H9 (cell line): Measurements from ENCODE around the gene GDI1. TPM values are rescaled to one million over a fixed set of nuclear protein-coding genes. Genes with fewer than 3 reads are reported as not detected.

Source experiments
- DNase-seq: peaks from one replicate; pipeline ENCODE4 v3.0.0-alpha.2; 2017
- H2AFZ ChIP-seq: one replicate; pipeline ENCODE4 v1.6.1; 2013; ENCODE audit warnings: mild to moderate bottlenecking, low read length, control low read depth, moderate library complexity
- H2AK5ac ChIP-seq: 2 replicates; pipeline ENCODE4 v1.6.1; 2013; ENCODE audit warnings: low read length, control low read depth, mixed read lengths; ENCODE audit not compliant: insufficient read length
- H2BK120ac ChIP-seq: one replicate; pipeline ENCODE4 v1.6.1; 2013; ENCODE audit warnings: low read depth, mild to moderate bottlenecking, low read length, control low read depth, inconsistent platforms; ENCODE audit not compliant: poor library complexity, severe bottlenecking
- H2BK12ac ChIP-seq: 2 replicates; pipeline ENCODE4 v1.6.1; 2013; ENCODE audit warnings: low read length, control low read depth, mixed read lengths, low read depth; ENCODE audit not compliant: insufficient read length
- H2BK15ac ChIP-seq: 2 replicates; pipeline ENCODE4 v1.6.1; 2013; ENCODE audit warnings: low read depth, low read length, control low read depth
- H2BK20ac ChIP-seq: one replicate; pipeline ENCODE4 v1.6.1; 2013; ENCODE audit warnings: low read depth, mild to moderate bottlenecking, low read length, control low read depth, inconsistent platforms; ENCODE audit not compliant: poor library complexity, severe bottlenecking
- H2BK5ac ChIP-seq: 2 replicates; pipeline ENCODE4 v1.6.1; 2013; ENCODE audit warnings: low read length, control low read depth, mixed read lengths; ENCODE audit not compliant: insufficient read length
- H3K14ac ChIP-seq: 2 replicates; pipeline ENCODE4 v1.6.1; 2013; ENCODE audit warnings: low read length, control low read depth; ENCODE audit not compliant: insufficient read depth
- H3K18ac ChIP-seq: 2 replicates; pipeline ENCODE4 v1.6.1; 2013; ENCODE audit warnings: low read depth, mild to moderate bottlenecking, mixed read lengths, low read length, control low read depth; ENCODE audit not compliant: insufficient read length
- H3K23ac ChIP-seq: 2 replicates; pipeline ENCODE4 v1.6.1; 2013; ENCODE audit warnings: low read length, control low read depth, mixed read lengths, low read depth; ENCODE audit not compliant: insufficient read length
- H3K23me2 ChIP-seq: 2 replicates; pipeline ENCODE4 v1.6.1; 2013; ENCODE audit warnings: low read depth, mild to moderate bottlenecking, mixed read lengths, low read length, control low read depth; ENCODE audit not compliant: insufficient read length, poor library complexity, severe bottlenecking
- H3K27ac ChIP-seq: 2 replicates; pipeline ENCODE4 v1.5.1; 2013; ENCODE audit warnings: low read length, control low read depth, mixed read lengths, low read depth; ENCODE audit not compliant: insufficient read length
- H3K27me3 ChIP-seq: 2 replicates; pipeline ENCODE4 v1.6.1; 2013; ENCODE audit warnings: low read length, control low read depth, inconsistent platforms; ENCODE audit not compliant: insufficient read depth
- H3K4ac ChIP-seq: 2 replicates; pipeline ENCODE4 v1.6.1; 2013; ENCODE audit warnings: low read depth, mild to moderate bottlenecking, control low read depth, inconsistent platforms, low read length, moderate library complexity
- H3K4me1 ChIP-seq: 2 replicates; pipeline ENCODE4 v1.6.1; 2013; ENCODE audit warnings: low read length, control low read depth, inconsistent platforms; ENCODE audit not compliant: insufficient read depth
- H3K4me2 ChIP-seq: 2 replicates; pipeline ENCODE4 v1.6.1; 2013; ENCODE audit warnings: low read length, control low read depth, mixed read lengths; ENCODE audit not compliant: insufficient read length, insufficient read depth
- H3K56ac ChIP-seq: 2 replicates; pipeline ENCODE4 v1.6.1; 2013; ENCODE audit warnings: low read depth, mild to moderate bottlenecking, mixed read lengths, low read length, control low read depth; ENCODE audit not compliant: insufficient read length
- H3K79me1 ChIP-seq: 2 replicates; pipeline ENCODE4 v1.6.1; 2013; ENCODE audit warnings: low read depth, mild to moderate bottlenecking, moderate library complexity, low read length, control low read depth, inconsistent platforms; ENCODE audit not compliant: insufficient read depth, poor library complexity, severe bottlenecking
- H3K79me2 ChIP-seq: 2 replicates; pipeline ENCODE4 v1.6.1; 2013; ENCODE audit warnings: low read length, control low read depth, inconsistent platforms; ENCODE audit not compliant: insufficient read depth
- H3K9ac ChIP-seq: 2 replicates; pipeline ENCODE4 v1.6.1; 2013; ENCODE audit warnings: low read length, control low read depth, mixed read lengths; ENCODE audit not compliant: insufficient read length; ENCODE audit errors: extremely low read depth
- H3K9me3 ChIP-seq: one replicate; pipeline ENCODE4 v1.6.1; 2013; ENCODE audit warnings: low read depth, low read length, inconsistent platforms; ENCODE audit not compliant: control insufficient read depth
- H3T11ph ChIP-seq: one replicate; pipeline ENCODE4 v1.6.1; 2013; ENCODE audit warnings: mild to moderate bottlenecking, low read length, control low read depth, inconsistent platforms
- H4K20me1 ChIP-seq: one replicate; pipeline ENCODE4 v1.6.1; 2013; ENCODE audit not compliant: control insufficient read depth, insufficient read length, insufficient read depth
- H4K5ac ChIP-seq: 2 replicates; pipeline ENCODE4 v1.6.1; 2013; ENCODE audit warnings: low read depth, mild to moderate bottlenecking, mixed read lengths, low read length, control low read depth; ENCODE audit not compliant: insufficient read length
- H4K8ac ChIP-seq: replicated peaks from 2 replicates; pipeline ENCODE4 v1.6.1; 2013; ENCODE audit warnings: low read length, control low read depth, mixed read lengths, low read depth; ENCODE audit not compliant: insufficient read length
- H4K91ac ChIP-seq: 2 replicates; pipeline ENCODE4 v1.6.1; 2013; ENCODE audit warnings: low read depth, mild to moderate bottlenecking, moderate library complexity, mixed read lengths, low read length, control low read depth; ENCODE audit not compliant: insufficient read length
- H3K27ac Mint-ChIP-seq, 3 experiments: 2 replicates in 2 of 3; 3 replicates in 1 of 3; pipeline ENCODE4 v1.8.0; 2020 to 2021; ENCODE audit warnings: mixed read lengths in 3 of 3, mild to moderate bottlenecking in 1 of 3, moderate library complexity in 1 of 3
- H3K27me3 Mint-ChIP-seq: 2 replicates; pipeline ENCODE4 v1.8.0; 2021; ENCODE audit warnings: low read depth, mild to moderate bottlenecking, moderate library complexity, mixed read lengths
- H3K36me3 Mint-ChIP-seq, 3 experiments: 2 replicates in 2 of 3; 3 replicates in 1 of 3; pipeline ENCODE4 v1.8.0; 2020 to 2021; ENCODE audit warnings: low read depth in 3 of 3, mixed read lengths in 3 of 3; ENCODE audit not compliant: insufficient read depth in 1 of 3
- H3K4me1 Mint-ChIP-seq, 2 experiments: 2 replicates each; pipeline ENCODE4 v1.8.0; 2020; ENCODE audit warnings: mixed read lengths in 2 of 2
- H3K4me3 Mint-ChIP-seq, 2 experiments: 2 replicates in 1 of 2; 3 replicates in 1 of 2; pipeline ENCODE4 v1.8.0; 2020 to 2021; ENCODE audit warnings: mild to moderate bottlenecking in 2 of 2, mixed read lengths in 2 of 2, moderate library complexity in 1 of 2
- H3K9me3 Mint-ChIP-seq, 2 experiments: 2 replicates in 1 of 2; 3 replicates in 1 of 2; pipeline ENCODE4 v1.8.0; 2020; ENCODE audit warnings: mild to moderate bottlenecking in 2 of 2, mixed read lengths in 2 of 2, moderate library complexity in 1 of 2
- WGBS: extraction: QIAGEN DNeasy Blood & Tissue Kit; methylation state at CpG from one replicate; pipeline ENCODE4 v1.1.7; 2013; ENCODE audit warnings: missing lambda C conversion rate, low lambda C conversion rate, mixed read lengths; ENCODE audit not compliant: insufficient read length; ENCODE audit errors: extremely low coverage; 5-methylcytosine and 5-hydroxymethylcytosine counted together
- total RNA-seq: library from RNA; stranded (reverse); gene quantifications from 2 replicates; pipeline ENCODE4 v1.2.1, GENCODE V29; 2021
- TF ChIP-seq, protein P1 (sequence below): fragments of 200-600 bp; sonication (generic); conservative IDR thresholded peaks from 3 replicates; pipeline ENCODE4 v1.8.0; 2021; ENCODE audit warnings: antibody characterized with exemption, mild to moderate bottlenecking

Gene GDI1
- total RNA-seq, 1 experiment from 2014 or later = 111 TPM

DNA sequence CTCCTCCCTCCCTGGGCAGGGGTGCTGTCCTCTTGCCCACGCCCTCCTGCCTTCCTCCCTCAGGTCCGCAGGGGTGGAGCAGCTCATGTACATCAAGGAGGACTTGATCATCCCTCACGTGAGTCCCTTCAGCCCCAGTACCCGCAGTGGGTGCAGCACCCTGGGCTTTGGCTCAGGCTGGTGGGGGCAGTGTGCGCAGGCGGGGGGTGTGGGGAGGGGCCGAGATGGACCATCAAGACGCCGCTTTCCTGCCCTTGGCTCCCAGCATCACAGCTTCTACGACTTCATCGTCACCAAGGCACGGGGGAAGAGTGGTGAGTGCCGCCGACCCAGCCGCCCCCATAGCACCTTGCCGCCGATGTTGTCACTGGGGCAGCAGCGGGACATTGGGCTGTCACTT lies 12.7 kb downstream of the GDI1 start:
- Histone ChIP-seq H3K9me3 (peaks cover 30% of the 10 kb centered on the region), H4K5ac (no peak overlapping the region), H2BK20ac (no peak overlapping the region), H2BK12ac (no peak overlapping the region), H2AK5ac (no peak overlapping the region), H3K79me1 (no peaks in the 10 kb centered on the region), H3K4me1 (no peaks in the 10 kb centered on the region), H3K4ac (no peak overlapping the region), H3K18ac (no peak overlapping the region), H2BK15ac (no peak overlapping the region), H3K23me2 (no peaks in the 10 kb centered on the region), H3K27me3 (no peaks in the 10 kb centered on the region), H2BK120ac (no peak overlapping the region), H3K79me2 (no peaks in the 10 kb centered on the region), H3K9ac (no peak overlapping the region), H3K4me2 (no peak overlapping the region), H3K23ac (no peak overlapping the region), H4K91ac (no peak overlapping the region), H2BK5ac (no peak overlapping the region), H3T11ph (no peak overlapping the region), H2AFZ (no peak overlapping the region), H4K8ac (no peak overlapping the region), H3K27ac (no peak overlapping the region), H3K14ac (no peak overlapping the region), H3K56ac (no peak overlapping the region), H4K20me1 (no peaks in the 10 kb centered on the region)
- no CpG with 5 or more reads among the region's 18 CpGs for WGBS
- TF ChIP-seq, protein P1, sequence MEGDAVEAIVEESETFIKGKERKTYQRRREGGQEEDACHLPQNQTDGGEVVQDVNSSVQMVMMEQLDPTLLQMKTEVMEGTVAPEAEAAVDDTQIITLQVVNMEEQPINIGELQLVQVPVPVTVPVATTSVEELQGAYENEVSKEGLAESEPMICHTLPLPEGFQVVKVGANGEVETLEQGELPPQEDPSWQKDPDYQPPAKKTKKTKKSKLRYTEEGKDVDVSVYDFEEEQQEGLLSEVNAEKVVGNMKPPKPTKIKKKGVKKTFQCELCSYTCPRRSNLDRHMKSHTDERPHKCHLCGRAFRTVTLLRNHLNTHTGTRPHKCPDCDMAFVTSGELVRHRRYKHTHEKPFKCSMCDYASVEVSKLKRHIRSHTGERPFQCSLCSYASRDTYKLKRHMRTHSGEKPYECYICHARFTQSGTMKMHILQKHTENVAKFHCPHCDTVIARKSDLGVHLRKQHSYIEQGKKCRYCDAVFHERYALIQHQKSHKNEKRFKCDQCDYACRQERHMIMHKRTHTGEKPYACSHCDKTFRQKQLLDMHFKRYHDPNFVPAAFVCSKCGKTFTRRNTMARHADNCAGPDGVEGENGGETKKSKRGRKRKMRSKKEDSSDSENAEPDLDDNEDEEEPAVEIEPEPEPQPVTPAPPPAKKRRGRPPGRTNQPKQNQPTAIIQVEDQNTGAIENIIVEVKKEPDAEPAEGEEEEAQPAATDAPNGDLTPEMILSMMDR = no peak
- H3K4me3 Mint-ChIP-seq = no peak overlapping the region; a peak in 1 of 5 replicates
- H3K27me3 Mint-ChIP-seq = peaks cover 3% of the 10 kb centered on the region
- H3K36me3 Mint-ChIP-seq = peaks cover 34 to 57% (median 53%) of the 10 kb centered on the region in 3 experiments
- peaks cover 64 to 89% of the 10 kb centered on the region in 2 experiments for H3K9me3 Mint-ChIP-seq
- DNase-seq = no peak
- no peaks in the 10 kb centered on the region for H3K4me1 Mint-ChIP-seq
- H3K27ac Mint-ChIP-seq = no peak overlapping the region
